ENCODE results near the gene HPS1. TPM values are rescaled to one million over a fixed set of nuclear protein-coding genes. Genes with fewer than 3 reads are reported as not detected.

The HPS1 gene
- total and polyA plus RNA-seq, 2 of the 8 experiments (the other 6 are each of a cell fraction or from before 2014, with no cell fraction given): 38.7 to 61.7 TPM

GRCh38 chr10:98481404-98481945, 34.7 kb upstream of the HPS1 start:
- no peaks in the 10 kb centered on the region for H3K79me2 ChIP-seq (ENCODE audit: control insufficient read depth in 1 of 2, insufficient read depth in 2 of 2, low read length in 2 of 2)
- ChIA-PET CTCF (ENCODE audit: partially characterized antibody) (interaction anchor here (1.1 kb wide), 1 partner anchor 10 kb away, joined by 3 read pairs; no protein-coding TSS in a partner anchor), POLR2A (ENCODE audit: partially characterized antibody) (no interaction called here)
- H2BK15ac ChIP-seq (ENCODE audit: low read length): no peak overlapping the region
- H2AFZ ChIP-seq (ENCODE audit: low read length): no peak overlapping the region
- H3K14ac ChIP-seq (ENCODE audit: insufficient read length): no peak overlapping the region
- no peak overlapping the region for H2BK5ac ChIP-seq (ENCODE audit: low read depth, low read length)
- DNase-seq (ENCODE audit: low read depth in 1 of 2, low spot score in 2 of 2): no peak
- H3K23me2 ChIP-seq (ENCODE audit: low read depth, low read length): no peaks in the 10 kb centered on the region
- WGBS, 2 experiments (ENCODE audit: extremely low coverage in 1 of 2, insufficient coverage in 1 of 2, insufficient read length in 1 of 2, insufficient replicate concordance in 2 of 2, low coverage in 1 of 2, low lambda C conversion rate in 2 of 2, missing lambda C conversion rate in 1 of 2): 93% methylated on average over 5 of the region's 5 CpGs; no CpG with 5 or more reads in 1 of the 2 experiments
- H3K36me3 ChIP-seq (ENCODE audit: control insufficient read depth in 2 of 4, insufficient read depth in 4 of 4, low read length in 3 of 4): no peaks in the 10 kb centered on the region
- no peak overlapping the region for H3K23ac ChIP-seq (ENCODE audit: insufficient read length)
- H3K79me1 ChIP-seq (ENCODE audit: low read depth, low read length): no peaks in the 10 kb centered on the region
- TF ChIP-seq CBX5 (IDR thresholded peaks at IDR 0.05; ENCODE audit: low read depth, low read length) (no peak), RBBP5 (IDR thresholded peaks at IDR 0.05; ENCODE audit: borderline replicate concordance, low read depth, low read length) (no peak)
- no peak overlapping the region for H3K4me3 ChIP-seq (ENCODE audit: extremely low read depth in 1 of 4, insufficient read depth in 2 of 4, low read depth in 3 of 4, low read length in 4 of 4)
- no peaks in the 10 kb centered on the region for H3K4me1 ChIP-seq (replicated peaks in 1 of 4; ENCODE audit: control insufficient read depth in 3 of 4, insufficient read depth in 4 of 4, low read length in 3 of 4)
- H3K18ac ChIP-seq (ENCODE audit: extremely low read depth, low read length): no peak overlapping the region
- no peaks in the 10 kb centered on the region for H3K27me3 ChIP-seq (replicated peaks in 1 of 4; ENCODE audit: control insufficient read depth in 3 of 4, extremely low read depth in 1 of 4, insufficient read depth in 3 of 4, low read length in 3 of 4)
- H3K4me2 ChIP-seq (ENCODE audit: insufficient read depth in 1 of 2, low read depth in 2 of 2, low read length in 2 of 2): no peak overlapping the region
- H2BK12ac ChIP-seq (ENCODE audit: low read depth, low read length): no peak overlapping the region
- no peak overlapping the region for H2BK120ac ChIP-seq (replicated peaks; ENCODE audit: low read depth, low read length)
- H3K56ac ChIP-seq (replicated peaks; ENCODE audit: insufficient read length, low read depth, low read length): no peak overlapping the region
- no peak overlapping the region for H3K4ac ChIP-seq (replicated peaks; ENCODE audit: insufficient read length, low read depth, low read length)
- H2BK20ac ChIP-seq (ENCODE audit: low read length): no peak overlapping the region
- no peak overlapping the region for H4K91ac ChIP-seq (replicated peaks; ENCODE audit: insufficient read length, low read length)
- H4K8ac ChIP-seq (ENCODE audit: extremely low read depth, insufficient read depth, low read length): no peak overlapping the region
- H4K20me1 ChIP-seq (replicated peaks in 1 of 2; ENCODE audit: control insufficient read depth in 1 of 2, insufficient read depth in 2 of 2, low read length in 2 of 2): no peaks in the 10 kb centered on the region
- no peak for FAIRE-seq
- no peak overlapping the region for H4K5ac ChIP-seq (ENCODE audit: insufficient read length, low read depth, low read length)
- no peak overlapping the region for H2AK5ac ChIP-seq (ENCODE audit: low read depth, low read length)
- H3K9ac ChIP-seq (replicated peaks in 1 of 4; ENCODE audit: extremely low read depth in 1 of 4, low read depth in 3 of 4, low read length in 3 of 4): no peak overlapping the region
- H3K9me3 ChIP-seq (ENCODE audit: insufficient read depth in 2 of 2, low read depth in 1 of 2, low read length in 1 of 2): peaks cover 3% of the 10 kb centered on the region in 2 experiments; a peak in 2 of 4 replicates
- H3K27ac ChIP-seq (ENCODE audit: low read depth, low read length): no peak overlapping the region

Data from H1 (cell line).